Cardiac septum (tissue), 1 donor: ENCODE data around the gene IER2. TPM values are rescaled to one million over a fixed set of nuclear protein-coding genes. Genes with fewer than 3 reads are reported as not detected.
"Not testable (repeated sequence)": the region's sequence is repeated elsewhere in the genome, so short reads cannot be mapped to it uniquely, and the experiment has no call there.

ENCODE experiments used
- DNase-seq: peaks from one replicate; pipeline ENCODE4 v3.0.0-alpha.2; 2020; ENCODE audit warnings: low spot score
- intact Hi-C: fragments of 100-400 bp; cut with DNase I; formaldehyde crosslinking; loops from one replicate; pipeline ENCODE4 v1.14.0; 2022
- total RNA-seq: library from RNA; stranded (reverse); fragmentation: NEBNext Ultra II Directional; extraction: Animal tissue kit (Norgen Biotek cat#: 25700); gene quantifications from one replicate; pipeline ENCODE4 v1.2.1, GENCODE V29; 2021
- donor health status: DM: no; HTN: no; CAD: no.

Gene IER2
- total RNA-seq, 1 donor from 2014 or later = 28.4 TPM

DNA sequence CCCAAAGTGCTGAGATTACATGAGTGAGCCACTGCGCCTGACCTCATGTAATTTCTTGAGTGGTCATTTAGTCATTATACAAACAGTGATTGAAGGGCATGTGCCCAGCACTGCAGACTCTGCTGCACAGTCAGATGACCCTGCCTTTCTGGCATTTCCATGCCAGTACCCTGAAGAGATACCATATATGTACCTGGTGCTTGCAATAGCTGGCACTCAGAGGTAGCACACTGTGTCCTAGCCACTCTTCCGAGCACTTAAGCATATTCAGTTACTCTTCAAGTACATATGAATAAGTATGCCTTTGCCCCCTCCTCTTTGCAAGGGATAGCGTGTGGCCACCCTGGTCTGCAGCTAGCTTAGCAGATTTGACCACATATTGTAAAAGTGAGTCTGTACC, 15.6 kb upstream of the IER2 start:
- intact Hi-C loops = no loop called here
- DNase-seq = no peak

DNA sequence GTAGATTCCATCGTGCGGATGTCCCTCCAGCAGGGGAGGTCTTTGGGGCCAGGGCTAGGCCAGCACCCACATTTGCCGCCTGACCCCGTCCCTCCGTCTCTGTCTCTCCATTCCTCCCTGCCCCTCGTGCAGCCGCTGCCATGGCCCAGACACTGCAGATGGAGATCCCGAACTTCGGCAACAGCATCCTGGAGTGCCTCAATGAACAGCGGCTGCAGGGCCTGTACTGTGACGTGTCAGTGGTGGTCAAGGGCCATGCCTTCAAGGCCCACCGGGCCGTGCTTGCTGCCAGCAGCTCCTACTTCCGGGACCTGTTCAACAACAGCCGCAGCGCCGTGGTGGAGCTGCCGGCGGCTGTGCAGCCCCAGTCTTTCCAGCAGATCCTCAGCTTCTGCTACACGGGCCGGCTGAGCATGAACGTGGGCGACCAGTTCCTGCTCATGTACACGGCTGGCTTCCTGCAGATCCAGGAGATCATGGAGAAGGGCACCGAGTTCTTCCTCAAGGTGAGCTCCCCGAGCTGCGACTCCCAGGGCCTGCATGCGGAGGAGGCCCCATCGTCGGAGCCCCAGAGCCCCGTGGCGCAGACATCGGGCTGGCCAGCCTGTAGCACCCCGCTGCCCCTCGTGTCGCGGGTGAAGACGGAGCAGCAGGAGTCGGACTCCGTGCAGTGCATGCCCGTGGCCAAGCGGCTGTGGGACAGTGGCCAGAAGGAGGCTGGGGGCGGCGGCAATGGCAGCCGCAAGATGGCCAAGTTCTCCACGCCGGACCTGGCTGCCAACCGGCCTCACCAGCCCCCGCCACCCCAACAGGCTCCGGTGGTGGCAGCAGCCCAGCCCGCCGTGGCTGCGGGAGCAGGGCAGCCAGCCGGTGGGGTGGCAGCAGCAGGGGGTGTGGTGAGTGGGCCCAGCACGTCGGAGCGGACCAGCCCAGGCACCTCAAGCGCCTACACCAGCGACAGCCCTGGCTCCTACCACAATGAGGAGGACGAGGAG, 14.8 kb upstream of the IER2 start:
- intact Hi-C loops = no loop called here
- no peak for DNase-seq

DNA sequence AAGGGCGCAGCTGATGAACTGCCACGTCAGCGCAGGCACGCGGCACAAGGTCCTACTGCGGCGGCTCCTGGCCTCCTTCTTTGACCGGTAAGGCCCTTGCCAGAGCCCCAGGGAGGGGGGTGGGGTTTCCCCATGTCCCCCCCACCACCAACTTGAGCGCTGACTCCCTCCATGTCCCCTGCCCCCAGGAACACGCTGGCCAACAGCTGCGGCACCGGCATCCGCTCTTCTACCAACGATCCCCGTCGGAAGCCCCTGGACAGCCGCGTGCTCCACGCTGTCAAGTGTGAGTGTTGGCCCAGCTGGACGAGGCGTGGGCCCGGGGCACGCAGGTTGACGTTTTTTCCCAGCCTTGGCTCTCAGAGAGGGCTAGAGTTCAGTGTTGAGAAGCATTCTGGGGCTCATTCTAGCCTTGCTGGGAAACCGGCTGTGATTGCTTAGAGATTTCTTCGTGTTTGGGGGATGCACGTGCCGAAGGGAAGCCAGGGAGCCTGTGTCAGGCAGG, 12.9 kb upstream of the IER2 start:
- no peak for DNase-seq
- intact Hi-C loops = no loop called here

DNA sequence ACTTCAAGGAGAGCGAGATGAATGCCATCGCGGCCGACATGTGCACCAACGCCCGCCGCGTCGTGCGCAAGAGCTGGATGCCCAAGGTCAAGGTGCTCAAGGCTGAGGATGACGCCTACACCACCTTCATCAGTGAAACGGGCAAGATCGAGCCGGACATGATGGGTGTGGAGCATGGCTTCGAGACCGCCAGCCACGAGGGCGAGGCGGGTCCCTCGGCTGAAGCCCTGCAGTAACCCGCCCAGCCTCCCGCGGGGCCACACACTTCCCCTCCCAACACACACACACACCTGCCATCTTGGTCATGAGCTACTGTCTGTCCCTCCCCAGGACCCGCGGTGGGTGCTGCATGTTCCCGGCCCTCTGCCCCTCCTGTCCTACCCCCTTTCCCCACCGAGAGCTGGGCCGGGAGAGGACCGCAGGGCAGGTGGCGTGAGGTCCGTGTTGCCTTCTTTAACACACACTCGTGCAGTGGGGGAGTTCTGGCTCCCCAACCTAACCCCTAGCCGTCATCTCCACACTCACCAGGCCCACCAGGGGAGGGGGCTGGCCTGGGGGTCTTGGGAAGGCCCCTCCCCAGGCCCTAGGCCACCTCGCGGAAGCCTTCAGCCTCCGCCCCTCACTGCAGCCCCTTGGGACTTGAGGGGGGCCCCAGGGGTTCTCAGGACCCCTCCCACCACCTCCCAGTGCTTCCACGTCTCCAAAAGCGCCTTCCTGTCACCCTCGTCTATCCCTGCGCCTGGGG, 11.9 kb upstream of the IER2 start:
- DNase-seq = no peak
- intact Hi-C loops = no loop called here

DNA sequence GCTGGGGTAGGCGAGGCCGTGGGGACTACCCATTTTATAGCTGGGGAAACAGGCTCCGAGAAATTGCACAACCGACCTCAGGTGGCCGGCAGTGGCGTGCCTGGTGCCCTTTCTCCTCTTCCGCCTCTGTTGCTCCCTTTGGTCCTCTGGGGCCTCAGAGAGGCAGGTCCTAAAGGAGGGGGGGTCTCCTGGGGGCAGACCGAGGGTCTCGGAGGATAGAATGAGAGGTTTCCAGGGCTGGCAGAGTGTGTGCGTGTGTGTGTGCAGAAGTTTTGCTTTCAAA, 11.4 kb upstream of the IER2 start:
- intact Hi-C loops = no loop called here
- DNase-seq = no peak

DNA sequence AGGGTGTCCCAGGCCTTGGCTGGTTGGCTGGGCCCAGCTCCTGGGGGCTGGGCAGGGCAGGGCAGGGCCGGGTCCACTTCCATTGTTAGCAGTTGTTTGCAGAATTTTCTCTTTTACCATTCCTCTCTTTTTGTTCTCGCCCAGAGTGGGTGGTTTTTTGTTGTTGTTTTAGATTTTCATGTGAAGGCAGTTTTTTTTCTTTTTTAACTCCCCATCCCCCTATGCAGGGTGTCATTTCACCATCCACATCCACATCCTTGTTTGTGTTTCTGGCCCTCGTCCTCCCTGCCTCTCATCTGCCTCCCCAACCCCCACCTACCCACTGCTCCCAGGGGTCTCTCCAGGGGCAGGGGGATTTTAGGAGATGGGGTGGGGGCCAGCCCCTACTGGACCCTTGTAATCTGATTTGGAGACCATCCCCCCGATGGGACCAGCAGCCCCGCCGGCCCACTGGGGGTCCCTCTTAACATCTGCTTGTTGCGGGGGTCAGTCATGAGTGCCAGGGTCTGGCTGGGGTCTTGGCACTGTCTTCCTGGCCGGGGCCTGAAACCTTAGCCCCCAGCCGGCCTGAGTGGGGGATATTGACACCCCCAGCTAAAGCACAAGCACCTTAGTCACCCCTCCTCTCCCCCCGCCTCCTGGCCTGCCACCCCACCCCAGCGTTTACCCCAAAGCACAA, 10.4 kb upstream of the IER2 start:
- intact Hi-C loops = no loop called here
- no peak for DNase-seq

DNA sequence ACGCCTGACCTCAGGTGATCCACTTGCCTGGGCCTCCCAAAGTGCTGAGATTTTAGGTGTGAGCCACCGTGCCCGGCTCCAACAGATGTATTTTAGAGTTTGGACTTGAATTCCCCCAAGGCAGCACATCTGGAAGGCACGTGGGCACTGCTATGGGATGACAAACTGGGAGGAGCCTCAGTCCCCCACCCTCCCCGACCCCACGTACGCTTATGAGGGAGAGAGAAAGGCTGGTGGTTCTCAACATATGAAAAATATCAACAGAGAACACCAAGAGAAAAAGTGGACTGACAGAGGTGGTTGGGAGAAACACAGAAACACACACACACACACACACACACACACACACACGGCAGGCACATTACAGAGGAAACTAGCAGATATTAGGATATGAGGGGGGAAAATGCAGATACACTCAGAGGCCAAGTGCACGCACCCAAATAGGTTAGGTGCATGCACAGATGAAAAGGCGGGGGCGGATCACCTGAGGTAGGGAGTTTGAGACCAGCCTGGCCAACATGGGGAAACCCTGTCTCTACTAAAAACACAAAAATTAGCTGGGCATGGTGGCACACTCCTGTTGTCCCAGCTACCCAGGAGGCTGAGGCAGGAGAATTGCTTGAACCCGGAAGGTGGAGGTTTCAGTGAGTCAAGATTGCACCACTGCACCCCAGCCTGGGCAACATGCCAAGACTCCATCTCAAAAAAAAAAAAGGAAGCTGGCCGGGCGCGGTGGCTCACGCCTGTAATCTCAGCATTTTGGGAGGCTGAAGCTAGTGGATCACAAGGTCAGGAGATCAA, 3.2 kb upstream of the IER2 start:
- intact Hi-C loops = no loop called here
- DNase-seq = peak; percentile 84

DNA sequence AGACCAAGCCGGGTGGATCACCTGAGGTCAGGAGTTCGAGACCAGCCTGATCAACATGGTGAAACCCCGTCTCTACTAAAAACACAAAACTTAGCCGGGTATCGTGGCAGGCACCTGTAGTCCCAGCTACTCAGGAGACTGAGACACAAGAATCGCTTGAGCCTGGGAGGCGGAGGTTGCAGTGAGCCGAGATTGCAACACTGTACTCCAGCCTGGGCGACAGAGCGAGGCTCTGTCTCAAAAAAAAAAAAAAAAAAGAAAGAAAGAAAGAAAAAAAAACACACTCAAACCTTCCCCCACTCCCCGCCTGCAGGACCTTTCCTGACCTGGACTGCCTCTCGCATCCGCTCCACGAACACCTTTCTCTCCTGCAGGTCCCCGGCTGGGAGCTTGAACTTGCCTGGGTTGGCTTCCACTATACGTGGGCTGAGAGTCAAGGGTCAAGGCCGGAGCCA, 1.0 kb upstream of the IER2 start:
- intact Hi-C loops, DNase-seq: not testable (repeated sequence)

DNA sequence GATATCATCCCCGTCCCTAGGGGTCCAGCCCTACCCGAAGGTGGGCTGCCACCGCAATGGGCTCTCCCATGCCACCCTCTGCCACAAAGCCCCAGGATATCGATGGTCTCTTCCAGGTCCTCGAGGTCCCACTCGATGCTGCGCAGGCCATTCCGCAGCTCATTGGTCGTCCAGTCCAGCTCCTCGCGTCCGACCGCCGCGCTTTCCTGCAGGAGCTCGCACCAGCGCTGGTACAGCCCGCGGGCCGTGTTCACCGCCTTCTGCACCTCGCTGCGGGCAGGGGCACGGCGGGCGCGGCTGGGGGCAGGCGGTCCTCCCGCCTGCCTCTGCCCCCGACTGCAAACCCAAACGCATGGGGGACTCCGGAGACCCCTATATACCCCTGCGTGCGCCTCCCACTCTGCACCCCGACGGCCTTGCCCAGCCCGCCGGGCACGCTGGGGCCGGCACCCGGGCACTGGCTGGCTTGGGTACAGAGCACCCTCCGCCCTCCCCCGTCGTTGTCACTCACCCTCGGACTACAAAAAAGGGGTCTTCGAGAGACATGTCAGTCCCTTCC, 504 bp upstream of the IER2 start:
- DNase-seq = no peak
- intact Hi-C loops = loop anchor here (2.0 to 5.0 kb wide), 7 partner anchors 33 to 688 kb away; partner anchors contain the start of genes JUNB, LYL1 and TRMT1

DNA sequence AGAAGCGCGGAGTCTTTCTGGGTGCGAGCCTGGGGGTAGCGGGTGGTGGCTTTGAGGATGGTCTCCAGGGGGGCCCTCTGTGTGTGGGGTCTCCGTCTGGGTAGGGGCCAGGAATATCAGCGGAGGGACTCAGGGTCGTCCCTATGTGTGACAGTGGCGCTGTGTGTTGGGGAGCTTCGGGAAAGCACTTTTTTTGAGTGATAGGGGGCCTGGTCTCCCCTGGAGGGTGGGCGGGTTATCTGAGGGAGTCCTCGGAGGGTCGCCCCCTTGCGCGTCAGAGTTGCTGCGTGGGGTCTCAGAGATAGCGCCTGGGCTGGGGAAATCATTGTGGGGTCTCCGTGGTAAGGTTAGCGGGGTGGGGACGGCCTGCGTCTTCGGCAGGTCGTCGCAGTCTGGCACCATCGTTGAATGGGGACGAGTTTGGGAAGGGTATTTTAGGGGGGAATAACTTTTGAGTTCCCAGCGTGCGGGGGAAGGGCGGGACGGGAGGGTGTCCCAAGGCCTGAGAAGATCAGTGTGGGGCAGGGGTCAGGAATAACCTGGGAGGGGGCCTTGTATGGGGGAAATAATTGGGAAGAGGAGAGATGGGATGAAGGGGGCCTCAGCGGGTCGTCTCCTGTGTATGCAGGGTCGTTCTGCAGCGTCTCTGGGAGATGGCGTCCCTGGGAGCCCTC, 857 bp downstream of the IER2 start:
- intact Hi-C loops = loop anchor here (2.0 to 5.0 kb wide), 7 partner anchors 34 to 686 kb away; partner anchors contain the start of genes JUNB, LYL1 and TRMT1
- DNase-seq = no peak

DNA sequence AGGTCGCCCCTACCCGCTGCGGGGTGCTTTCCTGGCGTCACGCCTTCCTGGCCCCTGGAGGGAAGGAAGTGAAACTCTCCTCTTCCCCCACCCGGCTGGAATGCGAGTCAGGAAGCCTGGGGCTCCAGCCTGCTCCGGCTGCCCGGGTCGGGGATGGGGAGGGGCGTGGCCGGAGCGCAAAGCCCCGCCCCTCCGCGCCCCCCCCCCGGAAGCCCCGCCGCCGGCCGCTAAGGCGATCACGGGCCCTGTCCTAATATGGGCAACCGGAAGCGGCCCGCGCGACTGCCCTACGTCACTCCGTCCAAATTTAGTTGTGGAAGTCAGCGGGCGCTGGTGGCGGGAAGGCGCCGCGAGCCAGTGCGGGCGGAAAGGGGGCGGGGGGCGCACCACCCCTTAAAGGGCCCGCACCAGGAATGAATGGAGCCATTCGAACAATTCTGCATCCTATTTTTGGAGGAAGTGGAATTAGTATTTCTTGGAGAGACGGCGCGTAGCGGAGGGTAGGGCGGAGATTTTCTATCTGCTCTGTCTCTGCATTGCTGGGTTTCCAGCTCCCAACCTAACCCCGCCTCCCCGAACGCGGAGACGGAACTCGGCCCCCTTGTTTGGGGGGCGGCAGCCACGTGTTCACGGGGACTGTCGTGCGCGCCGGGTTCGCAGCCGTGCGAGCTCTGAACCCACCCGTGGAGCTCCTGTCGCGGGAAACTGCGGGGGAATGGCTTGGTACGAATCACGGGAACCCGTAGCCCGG, 1.6 kb downstream of the IER2 start:
- peak; percentile 99 for DNase-seq
- intact Hi-C loops = loop anchor here (2.0 to 5.0 kb wide), 7 partner anchors 35 to 686 kb away; partner anchors contain the start of genes JUNB, LYL1 and TRMT1

DNA sequence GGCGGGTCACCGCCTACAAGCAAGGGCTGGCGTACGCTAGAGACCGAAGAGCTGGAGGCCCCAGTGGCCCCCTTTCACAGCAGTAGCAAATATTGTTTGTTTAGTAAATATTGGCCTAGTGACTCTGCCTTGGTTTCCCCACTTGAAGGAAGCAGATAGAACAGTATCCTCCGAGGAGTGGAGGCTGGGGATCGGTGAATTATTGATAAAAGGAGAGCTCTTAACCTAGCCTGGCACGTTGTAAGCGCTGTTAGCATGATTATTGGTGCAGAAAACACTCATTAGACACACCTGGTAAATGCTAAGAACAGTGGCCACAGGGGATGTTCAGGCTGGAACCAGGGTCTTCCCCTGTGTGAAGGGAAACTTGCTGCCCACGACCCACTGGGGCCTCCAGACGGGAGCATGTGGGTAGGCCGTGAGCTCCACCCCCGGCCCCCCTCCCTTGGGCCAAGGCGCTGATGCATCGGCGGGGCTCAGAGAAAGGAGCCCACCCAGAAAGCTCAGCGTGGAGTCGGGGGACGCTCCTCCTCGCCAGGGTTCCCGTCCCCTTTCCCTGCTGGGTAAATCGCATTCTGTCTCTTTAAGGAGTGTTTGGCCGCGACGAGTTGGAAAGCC, 2.3 kb downstream of the IER2 start:
- DNase-seq = no peak
- intact Hi-C loops = loop anchor here (5.0 kb wide), 5 partner anchors 55 to 685 kb away; partner anchors contain the start of gene JUNB

DNA sequence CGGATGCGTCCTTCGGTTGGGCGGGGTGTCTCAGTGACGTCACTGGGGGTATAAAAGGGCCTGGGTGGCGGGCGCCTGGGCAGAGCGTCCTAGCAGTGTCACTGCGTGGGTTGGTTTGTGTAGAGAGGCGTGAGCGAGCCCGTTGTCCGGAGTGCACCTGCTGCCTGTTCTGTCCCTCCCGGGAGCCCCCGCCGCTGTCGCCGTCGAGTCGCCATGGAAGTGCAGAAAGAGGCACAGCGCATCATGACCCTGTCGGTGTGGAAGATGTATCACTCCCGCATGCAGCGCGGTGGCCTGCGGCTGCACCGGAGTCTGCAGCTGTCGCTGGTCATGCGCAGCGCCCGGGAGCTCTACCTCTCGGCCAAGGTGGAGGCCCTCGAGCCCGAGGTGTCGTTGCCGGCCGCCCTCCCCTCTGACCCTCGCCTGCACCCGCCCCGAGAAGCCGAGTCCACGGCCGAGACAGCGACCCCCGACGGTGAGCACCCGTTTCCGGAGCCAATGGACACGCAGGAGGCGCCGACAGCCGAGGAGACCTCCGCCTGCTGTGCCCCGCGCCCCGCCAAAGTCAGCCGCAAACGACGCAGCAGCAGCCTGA, 2.9 kb downstream of the IER2 start:
- intact Hi-C loops = loop anchor here (5.0 kb wide), 5 partner anchors 54 to 684 kb away; partner anchors contain the start of gene JUNB

DNA sequence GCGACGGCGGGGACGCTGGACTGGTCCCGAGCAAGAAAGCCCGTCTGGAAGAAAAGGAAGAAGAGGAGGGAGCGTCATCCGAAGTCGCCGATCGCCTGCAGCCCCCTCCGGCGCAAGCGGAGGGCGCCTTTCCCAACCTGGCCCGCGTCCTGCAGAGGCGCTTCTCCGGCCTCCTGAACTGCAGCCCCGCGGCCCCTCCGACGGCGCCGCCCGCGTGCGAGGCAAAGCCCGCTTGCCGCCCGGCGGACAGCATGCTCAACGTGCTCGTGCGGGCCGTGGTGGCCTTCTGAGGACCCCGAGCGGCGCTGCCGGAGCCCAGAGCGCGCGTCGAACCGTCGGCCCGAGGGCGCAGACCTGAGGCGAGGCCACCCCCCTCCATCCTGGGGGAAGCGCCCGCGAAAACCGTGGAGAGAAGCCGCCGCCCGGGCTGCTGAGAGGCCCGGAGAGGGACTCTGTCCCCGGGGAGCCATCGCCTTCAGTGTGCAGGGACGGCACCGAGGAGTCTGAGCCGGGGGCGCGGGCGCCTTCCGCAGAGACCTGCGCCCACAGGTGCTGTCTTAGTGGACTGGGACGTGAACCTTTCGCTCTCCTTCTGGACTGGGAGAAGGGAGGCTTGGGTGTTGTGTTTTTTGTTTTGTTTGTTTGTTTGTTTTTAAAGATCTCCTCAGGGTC, 3.5 kb downstream of the IER2 start:
- intact Hi-C loops = loop anchor here (5.0 kb wide), 5 partner anchors 54 to 684 kb away; partner anchors contain the start of gene JUNB
- no peak for DNase-seq

More for the DNA sequence above, 2.9 kb downstream of the IER2 start:
- DNase-seq = peak; percentile 99

DNA sequence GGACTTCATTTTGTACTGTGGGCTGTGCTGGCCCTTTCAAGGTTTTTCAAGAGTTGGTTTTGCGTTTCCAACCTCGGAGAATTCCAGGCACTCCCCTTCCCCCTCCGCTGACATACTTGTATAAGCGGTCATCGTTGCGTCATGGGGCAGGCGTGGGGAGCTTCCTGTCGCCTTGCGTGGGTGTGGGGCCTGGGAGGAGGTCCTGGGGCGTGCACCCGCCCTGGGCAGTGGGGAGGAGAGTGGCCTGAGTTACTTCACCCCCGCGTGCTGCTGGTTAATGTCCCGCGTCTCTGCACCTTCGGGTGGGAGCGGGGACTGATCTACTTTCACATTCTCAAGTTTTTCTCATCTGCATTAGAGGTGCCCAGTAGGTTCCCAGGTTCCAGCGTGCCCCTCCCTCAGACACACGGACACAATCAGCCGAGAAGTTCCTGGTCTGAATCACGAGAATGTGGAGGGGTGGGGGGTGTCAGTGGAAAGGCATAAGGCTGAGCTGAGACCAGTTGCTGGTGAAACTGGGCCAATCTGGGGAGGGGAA, 4.1 kb downstream of the IER2 start:
- intact Hi-C loops = loop anchor here (5.0 kb wide), 5 partner anchors 53 to 683 kb away; partner anchors contain the start of gene JUNB
- peak; percentile 97 for DNase-seq
